NCI-H2171 (cell line): Measurements from ENCODE around the gene ALDH3A1.

Experiments used
- DNase-seq: peaks from one replicate; lab custom pipeline; 2025; lab: John Stamatoyannopoulos, UW

Gene ALDH3A1

DNA sequence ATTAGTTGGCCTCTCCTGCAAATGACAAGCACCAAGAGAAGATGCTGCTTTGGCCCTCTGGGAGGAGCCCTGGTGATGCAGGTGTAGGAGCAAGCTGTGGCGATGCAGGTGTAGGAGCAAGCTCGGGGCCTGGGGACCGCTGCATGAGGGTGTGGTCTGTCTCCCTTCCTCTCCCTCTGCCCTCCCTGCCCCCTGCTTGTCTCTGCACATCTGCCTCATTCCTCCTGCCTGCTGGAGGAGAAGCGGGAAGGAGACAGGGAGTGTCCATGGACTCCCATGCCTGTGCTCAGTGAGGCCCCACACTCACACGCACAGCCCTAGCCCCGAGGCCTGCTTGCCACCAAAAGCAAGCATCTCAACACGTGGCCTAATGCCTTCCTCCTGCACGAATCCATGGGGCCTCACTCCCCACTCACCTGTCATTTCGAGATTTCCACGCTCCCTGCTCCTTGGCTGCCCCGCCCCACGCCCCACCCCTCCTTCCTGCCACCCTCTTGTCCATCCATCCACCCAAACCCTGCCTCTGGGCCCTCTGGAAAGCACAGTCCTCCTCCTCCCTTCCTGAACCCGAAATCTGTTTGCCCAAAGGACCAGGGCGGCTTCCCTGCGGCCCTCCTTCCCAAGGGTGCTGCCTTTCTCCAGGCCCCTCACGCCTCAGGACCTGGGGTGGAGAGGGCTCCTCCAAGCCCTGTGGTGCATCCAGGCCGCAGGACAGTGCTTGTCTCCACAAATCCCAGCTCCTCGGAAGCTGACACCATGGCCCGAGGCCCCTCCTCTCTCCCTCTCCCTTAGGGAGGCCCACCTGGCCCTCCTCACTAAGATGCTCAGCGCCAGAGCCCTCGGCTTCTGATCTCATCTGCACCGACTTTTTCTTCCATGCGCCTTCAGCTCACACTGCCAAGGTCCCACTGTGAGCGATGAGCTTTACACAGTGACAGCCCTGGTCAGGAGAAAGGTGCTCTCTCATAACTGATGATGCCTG is 11.8 kb upstream of the ALDH3A1 start:
- DNase-seq: no peak

DNA sequence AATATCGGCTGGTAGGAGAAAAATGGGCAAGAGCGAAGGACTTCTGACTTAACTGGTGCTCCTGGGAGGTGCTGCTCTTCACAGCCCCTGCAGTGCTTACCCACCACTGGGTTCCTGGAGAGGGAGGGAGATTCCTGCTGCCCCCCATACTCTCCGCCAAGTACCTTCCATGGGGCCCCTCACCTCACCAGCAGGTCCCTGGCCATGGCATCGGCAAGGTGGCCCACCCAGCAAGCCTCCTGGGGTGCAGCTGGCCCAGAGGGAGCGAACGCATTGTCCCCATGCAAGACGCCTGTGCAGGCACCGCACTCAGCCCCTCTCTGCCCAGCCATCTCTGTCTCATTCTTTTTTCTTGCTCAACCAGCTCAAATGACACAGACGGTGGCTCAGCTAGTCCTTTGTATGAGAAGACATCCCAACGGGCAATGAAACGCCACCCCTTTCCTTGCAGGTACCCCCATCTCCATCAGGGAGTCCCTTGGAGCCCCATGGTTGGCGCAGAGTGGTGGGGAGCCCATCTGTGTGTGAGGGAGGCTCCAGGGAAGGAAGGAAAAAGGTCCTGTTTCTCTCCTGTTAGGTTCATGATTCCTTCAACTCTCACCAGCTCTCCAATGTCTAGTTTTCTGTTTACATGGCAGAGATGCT is 9.6 kb upstream of the ALDH3A1 start:
- no peak for DNase-seq

DNA sequence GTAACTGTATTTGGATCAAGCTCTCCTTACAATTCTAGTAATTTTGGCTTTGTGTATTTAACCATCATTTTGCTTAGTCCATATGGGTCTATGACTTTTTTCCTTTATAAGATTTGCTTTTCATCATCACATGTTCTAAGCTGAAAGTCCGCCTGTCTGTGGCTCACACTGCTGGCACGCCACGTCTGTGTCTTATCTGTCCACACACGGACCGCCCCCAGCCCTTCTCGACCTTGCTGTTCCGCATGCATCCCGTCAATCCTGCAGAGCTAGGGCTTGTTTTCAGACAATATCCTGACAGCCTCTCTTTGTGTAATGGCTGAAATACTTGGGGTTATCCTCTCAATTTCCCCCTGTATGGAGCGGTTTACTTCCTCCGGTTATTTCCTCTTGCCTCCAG is 8.4 kb upstream of the ALDH3A1 start:
- DNase-seq: no peak

DNA sequence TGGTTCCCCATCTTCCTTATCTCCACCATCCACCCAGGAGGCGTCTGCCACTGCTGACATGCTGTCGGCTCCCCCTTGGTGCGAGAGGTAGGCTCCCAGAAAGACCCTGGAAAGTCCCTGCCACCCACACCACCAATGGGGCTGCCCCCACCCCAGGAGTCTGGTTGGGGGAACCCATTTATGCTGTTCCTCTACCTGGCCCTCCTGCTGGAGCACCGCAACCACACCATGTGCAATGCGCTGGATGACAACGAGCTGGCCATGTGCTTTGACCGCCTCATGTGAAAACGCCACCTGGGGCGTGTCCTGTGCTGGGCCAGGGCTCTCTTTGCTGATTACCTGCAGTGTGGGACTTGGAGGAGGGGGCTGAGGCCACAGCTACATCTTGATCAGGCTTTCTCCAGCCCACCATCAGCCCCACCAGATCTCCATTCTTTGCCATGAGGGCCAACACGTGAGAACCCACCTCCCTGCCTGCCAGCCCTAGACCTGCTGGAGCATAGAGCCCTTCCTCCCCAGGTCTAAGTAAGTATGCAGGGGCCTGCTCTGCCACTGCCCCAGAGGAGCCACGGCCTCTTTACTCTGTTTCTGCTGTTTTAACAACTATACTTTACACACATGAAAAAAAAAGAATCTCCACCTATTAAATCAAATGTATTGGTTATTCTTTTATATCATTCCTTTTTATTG is 7.9 kb upstream of the ALDH3A1 start:
- no peak for DNase-seq

DNA sequence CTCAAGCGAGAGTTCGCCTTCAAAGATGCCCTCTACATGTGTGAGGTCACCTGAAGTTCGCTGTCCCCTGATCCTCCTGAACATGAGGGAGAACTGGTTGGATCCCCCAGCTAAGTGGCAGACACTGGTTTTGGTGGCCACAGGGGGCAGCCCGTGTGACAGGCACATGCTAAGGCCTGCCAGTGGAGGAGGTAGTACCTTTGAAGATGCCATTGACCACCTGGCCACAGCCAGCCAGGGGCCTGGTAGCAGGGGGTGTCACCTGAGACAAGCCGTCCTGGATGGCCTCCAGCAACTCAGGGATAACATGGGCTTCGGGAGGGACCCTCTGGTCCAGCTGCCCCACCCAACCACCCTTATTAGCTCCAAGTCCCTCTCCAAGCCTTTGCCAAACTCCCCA is 7.3 kb upstream of the ALDH3A1 start:
- no peak for DNase-seq

DNA sequence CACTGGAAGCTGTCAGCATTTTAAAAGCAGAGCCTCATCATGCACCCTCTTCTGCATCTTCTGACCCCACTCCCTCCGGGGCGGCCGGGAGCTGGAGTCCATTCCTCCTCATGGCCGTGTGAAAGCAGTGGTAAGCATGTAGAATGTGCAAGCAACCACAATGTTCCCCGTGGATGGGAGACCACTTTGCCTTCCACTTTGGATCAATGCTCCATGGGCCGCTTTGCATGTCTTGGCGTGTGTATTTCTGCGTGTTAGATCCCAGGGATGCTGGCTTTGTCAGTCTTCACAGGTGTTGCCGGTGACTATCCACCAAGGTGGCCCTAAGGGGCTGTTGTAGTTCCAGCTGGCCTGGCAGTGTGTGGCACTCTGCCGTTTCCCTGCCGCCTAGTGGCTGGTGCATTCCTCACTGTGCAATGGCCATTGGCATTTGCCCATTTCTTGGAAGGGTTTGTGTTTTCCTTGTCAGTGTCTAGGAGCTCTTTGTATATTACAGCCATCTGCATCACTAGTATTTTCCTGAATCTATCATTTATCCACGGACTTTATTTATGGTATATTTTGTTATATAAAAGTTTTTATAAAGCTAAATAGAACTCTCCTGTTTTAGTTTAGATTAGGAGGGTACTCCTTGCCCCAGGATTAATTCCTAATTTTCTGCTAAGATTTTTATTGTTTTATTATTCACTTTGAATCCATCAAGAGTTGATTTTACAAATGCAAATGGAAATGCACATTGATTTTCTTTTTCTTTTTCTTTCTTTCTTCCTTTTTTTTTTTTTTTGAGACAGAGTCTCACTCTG is 5.8 kb upstream of the ALDH3A1 start:
- DNase-seq: no peak

DNA sequence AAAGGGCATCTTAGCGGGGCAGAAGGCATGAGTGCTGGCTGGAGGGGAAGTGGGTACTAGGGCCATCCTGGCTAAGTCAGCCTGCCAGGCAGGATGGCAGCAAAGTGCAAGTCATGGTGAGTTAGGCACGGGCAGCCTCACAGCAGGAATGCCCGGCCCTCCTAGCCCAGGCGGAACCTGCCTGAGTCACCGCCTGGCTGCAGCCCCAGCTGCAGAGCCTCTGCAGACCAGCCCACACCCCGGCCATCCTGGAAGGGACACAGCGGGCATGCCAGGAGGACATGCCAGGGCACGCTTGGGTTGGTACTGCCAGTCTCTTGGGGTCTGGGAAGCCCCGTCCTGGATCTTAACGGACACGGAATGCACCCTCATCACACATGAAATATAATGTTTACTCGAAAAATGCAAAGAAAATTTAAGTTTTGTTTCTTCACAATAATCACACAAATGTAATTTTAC is 5.0 kb upstream of the ALDH3A1 start:
- DNase-seq: no peak

DNA sequence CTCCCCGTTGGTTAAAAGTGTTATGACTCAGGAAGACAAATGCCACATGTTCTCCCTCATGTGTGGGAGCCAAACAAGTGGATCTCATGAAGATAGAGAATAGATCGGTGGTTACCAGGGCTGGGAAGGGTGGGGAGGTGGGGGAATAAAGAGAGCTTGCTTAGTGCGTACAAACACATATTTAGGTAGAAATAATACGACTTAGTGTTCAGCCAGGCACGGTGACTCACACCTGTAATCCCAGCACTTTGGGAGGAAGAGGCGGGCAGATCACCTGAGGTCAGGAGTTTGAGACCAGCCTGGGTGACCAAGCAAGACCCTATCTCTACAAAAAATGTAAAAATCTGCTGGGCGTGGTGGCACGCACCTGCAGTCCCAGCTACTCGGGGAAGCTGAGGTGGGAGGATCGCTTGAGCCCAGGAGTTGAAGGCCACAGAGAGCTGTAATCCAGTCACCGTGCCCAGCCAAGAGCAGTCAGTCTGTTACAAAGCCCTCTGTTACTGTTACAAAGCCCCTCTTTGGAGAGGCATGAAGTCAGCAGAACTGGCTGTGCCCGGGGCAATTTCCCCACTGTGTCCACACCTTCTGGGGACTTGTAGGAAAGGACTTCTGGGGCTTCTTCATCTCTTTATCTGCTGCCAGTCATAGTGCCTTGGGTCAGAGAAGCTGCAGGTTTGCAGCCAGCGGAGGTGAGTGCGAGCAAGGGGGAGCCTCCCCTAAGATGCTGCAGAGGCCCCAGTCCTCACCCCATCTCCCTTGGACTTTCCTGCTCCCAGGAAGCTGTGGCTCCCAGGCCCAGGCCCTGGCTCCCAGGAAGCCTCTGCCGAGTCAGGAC is 4.3 kb upstream of the ALDH3A1 start:
- DNase-seq: no peak

DNA sequence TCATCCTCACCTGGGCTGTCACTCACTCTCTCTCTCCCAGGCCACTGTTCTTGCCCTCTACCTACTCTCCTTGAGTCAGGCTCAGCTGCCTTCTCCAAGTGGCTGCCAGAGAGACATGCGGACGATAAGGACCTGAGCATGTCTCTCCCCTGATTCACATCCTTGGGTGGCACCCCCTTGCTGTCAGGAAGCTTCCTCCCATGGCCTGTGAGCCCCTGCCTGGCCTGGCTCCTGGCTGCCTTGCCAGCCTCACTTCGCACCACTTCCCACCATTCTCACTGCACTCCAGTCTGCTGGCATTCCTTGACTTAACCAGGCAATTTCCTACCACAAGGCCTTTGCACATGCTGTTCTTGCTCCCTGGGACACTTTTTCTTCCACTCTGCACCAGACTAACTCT is 2.7 kb upstream of the ALDH3A1 start:
- DNase-seq: no peak

DNA sequence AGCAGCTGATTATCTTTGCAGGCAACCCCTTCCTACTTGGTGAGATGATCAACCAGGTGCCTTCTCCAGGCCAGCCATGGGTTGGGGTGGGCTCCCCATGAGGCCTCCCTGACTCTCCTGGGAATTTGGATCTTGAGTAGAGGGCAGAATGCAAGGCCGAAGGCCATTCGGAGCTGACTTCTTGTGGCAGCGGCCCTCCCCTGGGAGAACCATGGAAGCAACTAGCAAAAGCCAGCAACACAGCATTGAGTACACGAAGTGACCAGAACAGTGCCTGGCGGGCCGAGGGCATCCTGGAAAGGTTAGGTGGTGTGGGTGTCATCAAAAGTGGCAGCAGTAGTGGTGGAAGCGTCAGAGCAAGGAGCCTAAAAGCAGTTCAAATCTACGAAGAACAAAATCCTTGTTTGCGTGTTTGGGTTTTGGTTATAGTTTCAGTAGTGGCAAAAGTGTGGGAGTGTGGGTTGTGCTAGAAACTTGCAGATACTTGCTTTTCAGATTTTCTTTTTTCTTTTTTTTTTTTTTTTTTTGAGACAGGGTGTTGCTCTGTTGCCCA is 2.0 kb upstream of the ALDH3A1 start:
- no peak for DNase-seq

DNA sequence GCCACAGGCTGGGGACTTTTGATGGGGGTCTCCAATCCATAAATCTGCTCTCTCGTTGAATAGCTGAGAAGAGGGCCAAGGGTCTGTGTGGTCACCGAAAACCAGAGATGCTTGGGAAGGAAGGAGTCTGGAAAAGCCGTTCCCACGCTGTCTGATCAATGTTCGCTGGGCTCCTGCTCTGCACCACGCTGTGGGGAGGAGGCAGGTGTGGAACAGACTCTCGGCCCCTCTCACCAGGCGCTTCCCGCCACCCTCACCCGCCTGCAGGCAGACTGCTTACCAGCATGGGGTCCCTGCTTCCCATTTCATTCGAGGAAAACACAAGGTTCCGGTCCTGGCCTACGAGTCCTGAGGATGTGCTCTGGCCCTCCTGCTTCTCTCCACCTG is 702 bp upstream of the ALDH3A1 start:
- no peak for DNase-seq

DNA sequence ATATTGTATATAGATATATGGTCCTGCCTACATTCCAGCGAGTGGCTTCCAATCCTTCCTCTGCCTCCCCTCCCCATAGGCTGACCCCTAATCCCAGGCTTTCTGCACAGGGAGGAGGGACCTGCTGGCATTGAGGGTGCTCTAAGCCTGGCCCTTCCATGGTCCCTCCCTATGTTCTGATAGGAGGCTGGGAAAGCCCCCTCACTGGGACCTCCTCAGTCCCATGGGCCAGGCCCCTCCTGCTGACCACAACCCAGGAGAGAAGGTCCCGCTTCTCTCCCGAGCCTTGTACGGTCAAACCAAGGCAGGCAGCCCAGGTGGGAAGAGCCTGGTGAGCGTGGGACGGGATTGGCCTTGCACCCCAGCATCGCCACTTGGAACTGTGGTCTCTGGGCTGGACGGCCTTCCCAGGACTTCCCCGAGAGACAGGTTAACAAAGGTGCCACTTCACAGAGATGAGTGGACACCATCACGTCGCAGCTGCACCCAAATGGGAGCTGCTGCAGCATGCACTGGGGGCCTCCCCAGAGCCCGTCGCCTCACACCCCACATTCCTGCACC is 859 bp downstream of the ALDH3A1 start:
- DNase-seq: no peak

DNA sequence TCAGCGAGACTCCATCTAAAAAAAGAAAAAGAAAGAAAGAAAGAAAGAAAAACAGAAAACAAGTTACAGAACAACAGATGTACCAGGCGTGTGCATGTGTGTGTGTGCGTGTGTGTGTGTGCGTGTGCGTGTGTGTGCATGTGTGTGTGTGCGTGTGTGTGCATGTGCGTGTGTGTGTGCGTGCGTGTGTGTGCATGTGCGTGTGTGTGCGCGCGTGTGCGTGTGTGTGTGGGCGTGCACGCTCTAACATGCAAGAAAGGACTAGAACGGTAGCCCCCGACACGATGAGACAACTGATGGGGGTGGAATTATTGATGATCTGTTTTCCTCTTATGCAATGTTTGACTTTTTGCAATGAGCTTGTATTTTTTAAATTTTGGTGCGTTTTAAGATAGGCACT is 1.6 kb downstream of the ALDH3A1 start:
- DNase-seq: no peak

DNA sequence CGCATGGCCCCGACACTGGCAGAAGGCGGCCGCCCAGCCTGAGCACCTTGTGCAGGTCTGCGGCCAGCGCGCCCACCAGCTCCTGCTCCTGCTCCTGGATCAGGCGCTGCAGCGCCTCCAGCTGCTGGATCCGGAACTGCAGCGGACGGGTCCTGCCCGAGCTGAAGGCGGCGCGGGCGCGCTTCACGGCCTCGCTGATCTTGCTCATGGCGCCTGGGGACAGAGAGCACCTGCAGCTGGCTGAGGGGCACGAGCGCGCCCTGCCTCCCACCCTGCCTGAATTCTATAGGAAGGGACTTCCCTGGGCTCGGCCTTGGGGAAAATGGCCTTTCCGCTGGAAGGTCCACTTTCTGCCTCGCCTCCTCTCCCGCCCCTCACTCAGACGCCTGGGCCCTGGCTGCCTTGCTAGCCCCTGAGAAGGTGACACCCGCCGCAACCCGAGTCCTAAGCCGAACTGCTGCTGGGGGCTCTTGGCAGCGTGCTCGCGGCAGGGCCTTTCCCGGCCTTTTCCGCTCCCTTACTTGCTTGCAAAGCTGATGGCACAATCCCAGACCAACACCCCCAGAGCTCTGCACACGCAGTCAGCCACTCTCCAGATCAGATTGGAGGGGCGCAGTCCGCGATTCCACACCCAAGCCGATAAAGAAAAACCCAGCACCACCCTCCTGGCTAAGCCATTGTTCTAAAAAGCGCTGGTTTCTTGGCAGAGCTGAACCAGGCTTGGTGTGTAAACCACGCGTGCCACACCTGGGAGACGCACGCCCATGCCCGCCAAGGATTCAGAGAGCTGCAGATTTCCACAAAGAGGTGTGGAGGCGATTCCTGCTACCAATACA is 3.0 kb downstream of the ALDH3A1 start:
- DNase-seq: peak; percentile 27

DNA sequence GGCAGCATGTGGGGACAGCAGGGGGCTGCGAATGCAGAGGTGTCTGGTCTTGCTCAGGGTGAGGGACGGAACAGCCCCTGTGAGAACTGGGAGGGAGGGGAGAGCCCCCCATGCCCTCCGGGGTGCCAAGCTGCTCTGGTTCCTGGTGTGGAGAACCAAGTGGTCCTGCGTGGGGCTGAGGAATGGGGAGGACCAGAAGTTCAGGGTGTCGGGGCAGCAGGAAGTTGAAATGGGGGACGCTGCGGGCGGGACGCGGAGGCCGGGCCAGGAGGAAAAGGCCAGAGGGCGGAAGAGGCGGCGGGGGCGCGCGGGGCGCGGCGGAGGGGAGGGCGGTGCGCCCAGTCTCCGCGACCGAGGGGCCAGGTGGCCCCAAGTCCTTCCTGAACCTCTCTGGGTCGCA is 3.6 kb downstream of the ALDH3A1 start:
- DNase-seq: no peak

DNA sequence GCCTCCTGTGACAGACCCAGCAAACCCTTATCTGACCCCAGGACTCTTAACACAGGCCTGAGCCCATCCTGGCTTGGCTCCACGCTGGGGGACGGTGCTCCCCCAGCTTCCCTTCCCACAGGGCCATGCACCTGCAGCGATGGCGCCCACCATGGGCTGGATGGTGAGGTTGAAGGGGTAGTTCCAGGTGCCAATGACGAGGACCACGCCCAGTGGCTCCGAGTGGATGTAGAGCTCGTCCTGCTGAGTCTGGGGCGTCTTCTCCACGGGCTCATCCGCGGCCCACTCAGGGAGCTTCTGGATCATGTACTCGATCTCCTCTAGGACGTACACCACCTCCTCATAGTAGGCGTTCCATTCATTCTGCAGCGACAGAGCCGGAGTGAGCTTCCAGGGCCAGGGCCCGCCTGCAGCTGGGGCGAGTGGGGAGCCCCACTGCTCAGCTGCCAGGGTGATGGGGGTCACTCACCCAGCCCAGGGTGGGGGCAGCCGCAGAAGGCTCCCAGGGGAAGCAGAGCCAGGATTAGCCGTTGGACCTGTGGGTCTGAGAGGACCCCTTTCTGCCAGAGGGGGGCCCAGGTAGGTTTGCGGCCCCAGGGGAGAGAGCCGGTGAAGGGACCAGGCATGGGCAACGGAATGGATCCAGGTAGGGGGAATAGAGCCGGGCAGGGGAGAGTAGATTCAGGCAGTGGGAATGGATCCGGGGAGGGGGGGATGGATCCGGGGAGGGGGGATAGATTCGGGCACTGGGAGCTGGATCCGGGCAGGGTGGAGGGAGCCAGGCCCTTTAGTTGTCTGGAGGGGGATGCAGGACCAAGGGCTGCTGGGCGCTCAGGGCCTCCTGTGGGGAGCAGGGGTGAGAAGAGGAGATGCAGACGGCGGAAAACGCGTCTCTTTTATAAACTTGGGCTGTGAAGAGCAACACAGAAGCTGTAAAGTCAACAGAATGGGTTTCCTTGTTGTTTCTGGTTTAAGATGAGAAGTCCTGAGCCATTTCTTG is 4.7 kb downstream of the ALDH3A1 start:
- no peak for DNase-seq

DNA sequence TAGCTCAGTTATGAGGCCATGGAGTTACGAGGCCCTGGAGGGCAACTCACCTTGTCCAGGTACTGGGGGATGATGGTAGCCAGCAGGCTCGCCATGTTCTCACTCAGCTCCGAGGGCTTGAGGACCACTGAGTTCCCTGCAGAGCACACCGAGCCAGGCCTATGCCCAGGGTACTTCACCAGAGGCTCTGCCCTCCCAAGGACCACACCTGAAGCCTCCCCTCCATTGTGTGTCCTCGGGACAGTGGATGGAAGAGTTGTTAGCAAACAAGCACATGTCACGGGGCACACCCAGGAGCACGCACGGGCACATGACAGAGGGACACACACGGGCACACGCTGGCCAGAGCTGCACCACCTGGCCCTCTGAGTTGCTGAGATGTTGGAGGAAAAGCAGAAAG is 5.6 kb downstream of the ALDH3A1 start:
- DNase-seq: no peak

DNA sequence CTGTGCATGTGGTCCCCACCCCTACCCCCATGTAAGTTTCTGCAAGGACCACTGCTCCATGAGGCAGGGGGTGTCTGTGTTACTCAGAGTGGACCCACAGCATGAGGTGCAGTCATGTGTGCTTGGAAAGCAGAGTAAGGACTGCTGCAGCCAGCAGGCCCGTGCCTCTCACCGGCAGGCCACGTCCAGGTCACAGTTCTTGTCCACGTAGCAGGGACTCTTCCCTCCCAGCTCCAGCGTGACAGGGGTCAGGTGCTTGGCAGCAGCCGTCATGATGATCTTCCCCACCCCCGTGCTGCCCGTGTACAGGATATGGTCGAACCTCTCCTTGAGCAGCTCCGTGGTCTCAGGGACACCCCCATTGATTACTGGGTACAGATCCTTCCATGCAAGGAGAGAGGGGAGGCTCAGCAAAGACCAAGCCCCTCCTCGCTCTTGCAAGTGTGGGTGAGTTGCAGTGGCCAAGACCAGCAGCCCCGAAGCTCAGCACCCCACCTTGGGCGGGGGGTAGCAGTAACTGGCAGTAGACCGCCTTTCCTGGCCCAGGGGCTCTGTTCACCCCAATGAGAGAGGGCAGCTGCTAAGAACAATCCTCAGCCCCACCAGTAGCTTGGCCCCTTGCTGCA is 6.2 kb downstream of the ALDH3A1 start:
- DNase-seq: no peak
